Dendritic cell treated with granulocyte-macrophage colony-stimulating factor and Interleukin-4, amounts not matched to agents 40 ng/mL and 50 ng/mL, for 4 days (primary cell): ENCODE measurements around the gene RAPGEF2.
"Not testable (repeated sequence)": the region's sequence is repeated elsewhere in the genome, so short reads cannot be mapped to it uniquely, and the experiment has no call there.

Experiments used
- H3K27ac Mint-ChIP-seq: one replicate; pipeline ENCODE4 v1.8.0; 2022; ENCODE audit warnings: mild to moderate bottlenecking, mixed read lengths
- H3K27me3 Mint-ChIP-seq: one replicate; pipeline ENCODE4 v1.8.0; 2022; ENCODE audit warnings: mild to moderate bottlenecking, mixed read lengths
- H3K36me3 Mint-ChIP-seq: one replicate; pipeline ENCODE4 v1.8.0; 2022; ENCODE audit warnings: low read depth, mixed read lengths
- H3K4me1 Mint-ChIP-seq: one replicate; pipeline ENCODE4 v1.8.0; 2022; ENCODE audit warnings: low read depth, mixed read lengths
- H3K4me3 Mint-ChIP-seq: one replicate; pipeline ENCODE4 v1.8.0; 2022; ENCODE audit warnings: mild to moderate bottlenecking, moderate library complexity, mixed read lengths
- H3K9me3 Mint-ChIP-seq: one replicate; pipeline ENCODE4 v1.8.0; 2022; ENCODE audit warnings: mixed read lengths
- intact Hi-C: fragments of 100-400 bp; cut with micrococcal nuclease; formaldehyde crosslinking; loops from one replicate; pipeline ENCODE4 v1.15.0; 2022

The RAPGEF2 gene

GRCh38 chr4:159150821-159151390 is 48.0 kb downstream of the RAPGEF2 start:
- Mint-ChIP-seq H3K4me1 (no peaks in the 10 kb centered on the region), H3K27me3 (no peaks in the 10 kb centered on the region), H3K36me3 (no peaks in the 10 kb centered on the region), H3K9me3 (no peaks in the 10 kb centered on the region), H3K4me3 (no peak overlapping the region), H3K27ac (no peak overlapping the region)
- intact Hi-C loops = no loop called here

GRCh38 chr4:159151689-159152088 is 48.8 kb downstream of the RAPGEF2 start:
- Mint-ChIP-seq H3K36me3 (no peaks in the 10 kb centered on the region), H3K9me3 (no peaks in the 10 kb centered on the region), H3K27ac (no peak overlapping the region), H3K27me3 (no peaks in the 10 kb centered on the region), H3K4me3 (no peak overlapping the region), H3K4me1 (no peaks in the 10 kb centered on the region)
- intact Hi-C loops = no loop called here

- Mint-ChIP-seq H3K4me3 (no peak overlapping the region), H3K36me3 (no peaks in the 10 kb centered on the region), H3K27ac (no peak overlapping the region), H3K4me1 (no peaks in the 10 kb centered on the region), H3K9me3 (no peaks in the 10 kb centered on the region), H3K27me3 (no peaks in the 10 kb centered on the region)
- intact Hi-C loops = no loop called here
Observed at GRCh38 chr4:159152181-159152580, 49.3 kb downstream of the RAPGEF2 start.

GRCh38 chr4:159153669-159154068 is 50.8 kb downstream of the RAPGEF2 start:
- Mint-ChIP-seq H3K27me3 (no peaks in the 10 kb centered on the region), H3K9me3 (no peaks in the 10 kb centered on the region), H3K4me1 (peaks cover 6% of the 10 kb centered on the region), H3K4me3 (no peak overlapping the region), H3K36me3 (no peaks in the 10 kb centered on the region), H3K27ac (no peak overlapping the region)
- intact Hi-C loops = no loop called here

- H3K4me1 Mint-ChIP-seq = peaks cover 11% of the 10 kb centered on the region
- no peaks in the 10 kb centered on the region for H3K36me3 Mint-ChIP-seq
- H3K27ac Mint-ChIP-seq = no peak overlapping the region
- H3K9me3 Mint-ChIP-seq = no peaks in the 10 kb centered on the region
- H3K27me3 Mint-ChIP-seq = no peaks in the 10 kb centered on the region
- intact Hi-C loops = no loop called here
- no peak overlapping the region for H3K4me3 Mint-ChIP-seq
Observed at GRCh38 chr4:159155119-159155518, 52.2 kb downstream of the RAPGEF2 start.

- H3K4me3 Mint-ChIP-seq = no peak overlapping the region
- peaks cover 11% of the 10 kb centered on the region for H3K4me1 Mint-ChIP-seq
- H3K27me3 Mint-ChIP-seq = no peaks in the 10 kb centered on the region
- H3K9me3 Mint-ChIP-seq = no peaks in the 10 kb centered on the region
- H3K27ac Mint-ChIP-seq = no peak overlapping the region
- H3K36me3 Mint-ChIP-seq = no peaks in the 10 kb centered on the region
- intact Hi-C loops = no loop called here
Observed at GRCh38 chr4:159158083-159158617, 55.3 kb downstream of the RAPGEF2 start.

GRCh38 chr4:159158985-159159384 is 56.1 kb downstream of the RAPGEF2 start:
- Mint-ChIP-seq H3K9me3 (no peaks in the 10 kb centered on the region), H3K36me3 (no peaks in the 10 kb centered on the region), H3K4me3 (no peak overlapping the region), H3K27ac (no peak overlapping the region), H3K27me3 (no peaks in the 10 kb centered on the region), H3K4me1 (peaks cover 11% of the 10 kb centered on the region)
- intact Hi-C loops = no loop called here

GRCh38 chr4:159159611-159160010 is 56.7 kb downstream of the RAPGEF2 start:
- peaks cover 11% of the 10 kb centered on the region for H3K4me1 Mint-ChIP-seq
- no peak overlapping the region for H3K4me3 Mint-ChIP-seq
- H3K9me3 Mint-ChIP-seq = no peaks in the 10 kb centered on the region
- H3K36me3 Mint-ChIP-seq = no peaks in the 10 kb centered on the region
- no peaks in the 10 kb centered on the region for H3K27me3 Mint-ChIP-seq
- intact Hi-C loops = no loop called here
- no peak overlapping the region for H3K27ac Mint-ChIP-seq

- Mint-ChIP-seq H3K4me1 (peaks cover 11% of the 10 kb centered on the region), H3K27me3 (no peaks in the 10 kb centered on the region), H3K9me3 (no peaks in the 10 kb centered on the region), H3K36me3 (no peaks in the 10 kb centered on the region), H3K27ac (no peak overlapping the region), H3K4me3 (no peak overlapping the region)
- intact Hi-C loops = no loop called here
Observed at GRCh38 chr4:159160242-159160641, 57.4 kb downstream of the RAPGEF2 start.

GRCh38 chr4:159161436-159161835 is 58.6 kb downstream of the RAPGEF2 start:
- H3K4me3 Mint-ChIP-seq, H3K27ac Mint-ChIP-seq, H3K27me3 Mint-ChIP-seq, intact Hi-C loops, H3K36me3 Mint-ChIP-seq, H3K9me3 Mint-ChIP-seq: not testable (repeated sequence)
- H3K4me1 Mint-ChIP-seq = peaks cover 11% of the 10 kb centered on the region

- Mint-ChIP-seq H3K4me3 (no peak overlapping the region), H3K27ac (no peak overlapping the region), H3K9me3 (no peaks in the 10 kb centered on the region), H3K4me1 (peaks cover 16% of the 10 kb centered on the region), H3K36me3 (no peaks in the 10 kb centered on the region), H3K27me3 (no peaks in the 10 kb centered on the region)
- intact Hi-C loops = no loop called here
Observed at GRCh38 chr4:159162576-159162975, 59.7 kb downstream of the RAPGEF2 start.

GRCh38 chr4:159163521-159163920 is 60.6 kb downstream of the RAPGEF2 start:
- Mint-ChIP-seq H3K36me3 (no peaks in the 10 kb centered on the region), H3K9me3 (no peaks in the 10 kb centered on the region), H3K27me3 (no peaks in the 10 kb centered on the region), H3K27ac (no peak overlapping the region), H3K4me3 (no peak overlapping the region), H3K4me1 (peaks cover 13% of the 10 kb centered on the region)
- intact Hi-C loops = no loop called here

GRCh38 chr4:159169404-159170302 is 66.8 kb downstream of the RAPGEF2 start:
- no peak overlapping the region for H3K4me3 Mint-ChIP-seq
- H3K9me3 Mint-ChIP-seq = no peaks in the 10 kb centered on the region
- H3K27me3 Mint-ChIP-seq = no peaks in the 10 kb centered on the region
- peaks cover 26% of the 10 kb centered on the region for H3K4me1 Mint-ChIP-seq
- intact Hi-C loops = loop anchor here (10.0 kb wide), 1 partner anchor 275 kb away; no protein-coding TSS in a partner anchor
- no peak overlapping the region for H3K27ac Mint-ChIP-seq
- H3K36me3 Mint-ChIP-seq = no peaks in the 10 kb centered on the region

GRCh38 chr4:159171287-159171686 is 68.4 kb downstream of the RAPGEF2 start:
- Mint-ChIP-seq H3K9me3 (no peaks in the 10 kb centered on the region), H3K36me3 (no peaks in the 10 kb centered on the region), H3K4me3 (no peak overlapping the region), H3K27me3 (no peaks in the 10 kb centered on the region), H3K27ac (no peak overlapping the region), H3K4me1 (peaks cover 35% of the 10 kb centered on the region)
- intact Hi-C loops = loop anchor here (10.0 kb wide), 1 partner anchor 276 kb away; no protein-coding TSS in a partner anchor
